Nephron (organoid): Measurements from ENCODE around the gene GLA.

Experiments
- H3K27ac Mint-ChIP-seq, 3 experiments: 2 replicates each; pipeline ENCODE4 v1.8.0; 2020; ENCODE audit warnings: mixed read lengths in 3 of 3, mild to moderate bottlenecking in 2 of 3, moderate library complexity in 1 of 3
- H3K27me3 Mint-ChIP-seq: 2 replicates; pipeline ENCODE4 v1.8.0; 2021; ENCODE audit warnings: low read depth, mild to moderate bottlenecking, moderate library complexity, mixed read lengths
- H3K36me3 Mint-ChIP-seq: 2 replicates; pipeline ENCODE4 v1.8.0; 2020; ENCODE audit warnings: low read depth, mixed read lengths
- H3K4me1 Mint-ChIP-seq: 2 replicates; pipeline ENCODE4 v1.8.0; 2020; ENCODE audit warnings: mixed read lengths
- H3K4me3 Mint-ChIP-seq, 3 experiments: 2 replicates each; pipeline ENCODE4 v1.8.0; 2020; ENCODE audit warnings: mild to moderate bottlenecking in 3 of 3, mixed read lengths in 3 of 3, moderate library complexity in 2 of 3
- H3K9me3 Mint-ChIP-seq: 2 replicates; pipeline ENCODE4 v1.8.0; 2020; ENCODE audit warnings: mixed read lengths
- TF ChIP-seq, protein P1 (sequence below), 3 experiments: fragments of 200-600 bp; sonication (generic); IDR thresholded peaks; one replicate each; pipeline ENCODE4 v1.5.0; 2021; ENCODE audit warnings: antibody characterized with exemption in 3 of 3; ENCODE audit not compliant: unreplicated experiment in 3 of 3

GLA gene

DNA sequence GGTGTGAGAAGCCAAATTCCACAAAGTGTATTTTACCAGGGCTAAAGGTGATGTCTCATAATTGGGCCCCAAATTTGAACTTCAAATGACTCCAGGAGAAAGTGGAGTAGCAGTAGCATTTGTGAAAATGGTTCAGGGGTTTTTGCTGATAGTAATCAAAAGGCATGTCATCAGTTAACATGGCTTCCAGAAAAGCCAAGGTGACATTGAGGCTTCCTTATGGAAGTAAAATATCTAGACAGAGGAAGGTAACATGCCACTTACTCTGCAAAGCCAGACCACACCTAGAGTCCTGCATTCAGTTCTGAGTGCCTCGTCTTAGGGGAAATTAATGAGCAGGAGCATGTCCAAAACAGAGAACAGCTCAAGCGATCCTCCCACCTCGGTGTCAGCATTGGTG, 19.1 kb downstream of the GLA start:
- TF ChIP-seq, protein P1, sequence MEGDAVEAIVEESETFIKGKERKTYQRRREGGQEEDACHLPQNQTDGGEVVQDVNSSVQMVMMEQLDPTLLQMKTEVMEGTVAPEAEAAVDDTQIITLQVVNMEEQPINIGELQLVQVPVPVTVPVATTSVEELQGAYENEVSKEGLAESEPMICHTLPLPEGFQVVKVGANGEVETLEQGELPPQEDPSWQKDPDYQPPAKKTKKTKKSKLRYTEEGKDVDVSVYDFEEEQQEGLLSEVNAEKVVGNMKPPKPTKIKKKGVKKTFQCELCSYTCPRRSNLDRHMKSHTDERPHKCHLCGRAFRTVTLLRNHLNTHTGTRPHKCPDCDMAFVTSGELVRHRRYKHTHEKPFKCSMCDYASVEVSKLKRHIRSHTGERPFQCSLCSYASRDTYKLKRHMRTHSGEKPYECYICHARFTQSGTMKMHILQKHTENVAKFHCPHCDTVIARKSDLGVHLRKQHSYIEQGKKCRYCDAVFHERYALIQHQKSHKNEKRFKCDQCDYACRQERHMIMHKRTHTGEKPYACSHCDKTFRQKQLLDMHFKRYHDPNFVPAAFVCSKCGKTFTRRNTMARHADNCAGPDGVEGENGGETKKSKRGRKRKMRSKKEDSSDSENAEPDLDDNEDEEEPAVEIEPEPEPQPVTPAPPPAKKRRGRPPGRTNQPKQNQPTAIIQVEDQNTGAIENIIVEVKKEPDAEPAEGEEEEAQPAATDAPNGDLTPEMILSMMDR (IDR thresholded peaks at IDR 0.05; ENCODE audit: unreplicated experiment in 3 of 3): no peak
- no peak overlapping the region for H3K27ac Mint-ChIP-seq
- H3K4me3 Mint-ChIP-seq: no peak overlapping the region
- H3K36me3 Mint-ChIP-seq: peaks cover 20% of the 10 kb centered on the region
- H3K4me1 Mint-ChIP-seq: peaks cover 9% of the 10 kb centered on the region
- H3K27me3 Mint-ChIP-seq: peaks cover 4% of the 10 kb centered on the region
- H3K9me3 Mint-ChIP-seq: no peaks in the 10 kb centered on the region

DNA sequence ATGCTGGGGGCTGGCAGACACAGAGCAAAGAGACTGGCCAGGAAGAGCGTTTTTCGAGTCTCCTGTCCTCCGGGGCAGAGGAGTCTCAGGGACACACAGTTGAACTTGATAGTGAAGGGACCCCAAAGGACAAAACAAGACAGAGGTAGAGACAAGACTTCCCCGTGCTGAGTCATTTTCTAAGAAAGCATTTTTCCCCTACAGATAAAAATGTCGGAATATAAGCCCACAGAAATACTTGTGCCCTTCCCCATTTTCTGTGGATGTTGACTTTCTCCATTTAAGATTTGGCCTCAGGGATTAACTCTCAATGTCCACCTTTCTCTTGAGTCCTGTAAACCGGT, 21.2 kb downstream of the GLA start:
- TF ChIP-seq, protein P1 (IDR thresholded peaks at IDR 0.05; ENCODE audit: unreplicated experiment in 3 of 3): no peak

DNA sequence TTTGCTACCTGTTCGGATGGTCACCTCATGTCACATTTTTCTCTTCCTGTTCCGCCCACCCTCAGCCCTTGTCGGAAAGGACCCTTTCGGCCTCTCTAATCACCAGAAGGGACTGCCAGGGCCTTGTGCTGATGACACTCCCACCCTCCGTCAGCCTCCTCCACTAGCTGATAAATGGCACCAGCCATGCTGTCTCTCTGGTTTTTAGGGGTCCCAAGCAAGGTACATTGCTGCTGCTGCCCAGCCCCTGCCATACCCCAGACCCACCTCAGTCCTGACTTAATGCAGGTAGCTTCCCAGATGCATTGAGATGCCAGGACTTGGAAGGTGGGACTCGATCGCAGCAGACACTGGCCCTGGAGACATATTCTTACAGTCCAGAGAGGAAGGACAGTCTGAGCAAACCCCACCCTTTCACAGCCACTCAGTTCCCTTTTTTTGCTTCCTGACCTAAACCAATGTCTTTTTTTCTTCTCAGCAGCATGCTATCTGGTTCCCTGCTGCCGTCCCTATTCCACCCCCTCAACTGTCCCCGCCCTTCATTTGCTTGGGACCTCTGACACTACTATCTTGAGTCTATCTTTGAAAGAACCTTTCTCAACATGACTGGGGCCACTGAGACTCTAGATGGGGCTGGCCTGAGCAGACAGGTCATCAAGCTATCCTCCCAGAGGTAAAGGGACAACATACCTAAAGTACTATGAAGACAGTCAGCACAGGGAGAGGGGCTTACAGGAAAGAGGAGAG, 21.8 kb downstream of the GLA start, which contains the start of gene BTK:
BTK (minus strand) TSS at position 397 of the 747 bp plus-strand sequence. CDS start 10,907 bp downstream, outside the sequence.
- Mint-ChIP-seq H3K4me3 (no peak within 1 kb of the TSS), H3K36me3 (peaks cover under 1% of the 10 kb centered on the region)

More for the DNA sequence above, 21.2 kb downstream of the GLA start:
- peaks cover 5% of the 10 kb centered on the region for H3K36me3 Mint-ChIP-seq
- H3K27me3 Mint-ChIP-seq: peaks cover 4% of the 10 kb centered on the region
- no peaks in the 10 kb centered on the region for H3K9me3 Mint-ChIP-seq
- H3K4me1 Mint-ChIP-seq: peaks cover 2% of the 10 kb centered on the region
- H3K27ac Mint-ChIP-seq: no peak overlapping the region
- no peak overlapping the region for H3K4me3 Mint-ChIP-seq

DNA sequence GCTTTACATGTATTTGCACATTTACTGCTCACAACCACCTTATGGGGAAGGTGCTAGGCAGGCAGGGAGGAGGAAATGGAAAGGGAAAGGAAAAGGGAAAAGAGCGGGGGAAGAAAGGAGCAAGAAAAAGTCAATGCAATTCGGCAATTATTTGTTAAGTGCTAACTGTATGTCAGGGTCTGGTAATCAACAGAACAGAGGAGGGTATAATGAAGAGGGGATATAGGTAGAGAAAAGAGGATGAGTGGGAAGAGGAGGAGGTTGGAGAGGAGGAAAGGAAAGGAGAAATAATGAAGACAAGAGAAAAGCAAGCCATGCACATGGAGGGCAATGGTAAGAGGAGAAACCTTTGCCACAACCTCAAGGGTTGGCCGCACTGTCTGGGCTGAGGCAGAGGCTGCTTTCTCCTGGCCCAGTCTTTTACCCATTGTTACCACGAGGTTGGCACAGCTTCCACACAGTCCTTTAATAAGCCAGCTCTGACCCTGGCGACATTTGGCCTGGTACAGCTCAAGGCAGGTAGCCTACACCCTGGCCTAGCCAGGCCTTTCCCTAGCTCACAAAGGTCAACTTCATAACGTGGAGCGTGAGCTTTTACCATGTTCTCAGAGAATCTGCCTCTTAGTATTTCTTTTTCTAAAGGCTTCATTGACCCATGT, 22.6 kb downstream of the GLA start:
- H3K4me3 Mint-ChIP-seq: no peak overlapping the region
- H3K27ac Mint-ChIP-seq: no peak overlapping the region
- H3K9me3 Mint-ChIP-seq: peaks cover 3% of the 10 kb centered on the region
- no peaks in the 10 kb centered on the region for H3K4me1 Mint-ChIP-seq
- H3K36me3 Mint-ChIP-seq: no peaks in the 10 kb centered on the region
- TF ChIP-seq, protein P1 (IDR thresholded peaks at IDR 0.05; ENCODE audit: unreplicated experiment in 3 of 3): no peak
- H3K27me3 Mint-ChIP-seq: peaks cover 4% of the 10 kb centered on the region

More for the DNA sequence above, 21.8 kb downstream of the GLA start, which contains the start of gene BTK:
- peaks cover 4% of the 10 kb centered on the region for H3K27me3 Mint-ChIP-seq
- TF ChIP-seq, protein P1 (IDR thresholded peaks at IDR 0.05; ENCODE audit: unreplicated experiment in 3 of 3): no peak
- no peaks in the 10 kb centered on the region for H3K4me1 Mint-ChIP-seq
- H3K9me3 Mint-ChIP-seq: peaks cover 3% of the 10 kb centered on the region
- H3K27ac Mint-ChIP-seq: no peak within 1 kb of the TSS

DNA sequence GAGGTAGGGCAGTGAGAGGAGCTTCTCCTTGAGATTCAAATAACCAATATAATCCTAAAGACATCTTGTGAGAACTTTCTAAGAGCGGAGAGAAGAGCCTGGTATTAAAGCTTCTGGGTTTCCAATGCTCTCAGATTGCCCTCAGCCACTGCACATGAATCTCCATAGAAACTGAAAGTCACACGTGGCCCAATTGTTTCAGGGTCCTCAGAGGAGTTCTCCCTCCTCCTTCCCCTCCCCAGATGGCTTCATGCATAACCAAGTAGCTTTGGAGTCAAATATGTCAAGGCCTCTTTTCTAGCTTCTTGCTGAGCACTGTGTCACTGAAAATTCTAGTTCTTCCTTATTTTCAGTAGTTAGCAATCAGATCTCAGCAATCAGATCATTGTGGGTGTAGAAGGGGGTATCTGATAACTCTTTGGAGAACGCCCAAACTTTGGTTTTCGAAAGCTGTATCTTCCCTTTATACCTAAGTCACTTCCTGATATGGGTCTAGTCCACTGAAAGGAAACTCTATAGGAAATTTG, 24.0 kb downstream of the GLA start:
- Mint-ChIP-seq H3K4me1 (no peaks in the 10 kb centered on the region), H3K4me3 (no peak overlapping the region), H3K27me3 (peaks cover 4% of the 10 kb centered on the region), H3K9me3 (peaks cover 8% of the 10 kb centered on the region), H3K36me3 (no peaks in the 10 kb centered on the region), H3K27ac (no peak overlapping the region)
- TF ChIP-seq, protein P1 (IDR thresholded peaks at IDR 0.05; ENCODE audit: unreplicated experiment in 3 of 3): no peak
